ENCODE data around the gene LHX5. TPM values are rescaled to one million over a fixed set of nuclear protein-coding genes. Genes with fewer than 3 reads are reported as not detected.

Gene LHX5
- total RNA-seq, 1 donor from 2014 or later: 3.1 TPM

- Mint-ChIP-seq H3K36me3 (ENCODE audit: unreplicated experiment) (peaks cover 4% of the 10 kb centered on the region), H3K4me1 (ENCODE audit: low read depth, unreplicated experiment) (peaks cover 2% of the 10 kb centered on the region), H3K27ac (ENCODE audit: unreplicated experiment) (no peak overlapping the region), H3K9me3 (ENCODE audit: unreplicated experiment) (peaks cover 11% of the 10 kb centered on the region), H3K27me3 (ENCODE audit: unreplicated experiment) (peaks cover 25% of the 10 kb centered on the region), H3K4me3 (ENCODE audit: unreplicated experiment) (no peak overlapping the region)
- no peak for DNase-seq
- no peak for TF ChIP-seq CTCF (IDR thresholded peaks at IDR 0.05; ENCODE audit: partially characterized antibody, unreplicated experiment)
Measured at GRCh38 chr12:113485330-113485729, 13.7 kb upstream of the LHX5 start.

- peaks cover 18% of the 10 kb centered on the region for H3K4me1 Mint-ChIP-seq (ENCODE audit: low read depth, unreplicated experiment)
- DNase-seq: no peak
- no peaks in the 10 kb centered on the region for H3K36me3 Mint-ChIP-seq (ENCODE audit: unreplicated experiment)
- TF ChIP-seq CTCF (IDR thresholded peaks at IDR 0.05; ENCODE audit: partially characterized antibody, unreplicated experiment): no peak
- no peak overlapping the region for H3K4me3 Mint-ChIP-seq (ENCODE audit: unreplicated experiment)
- H3K27me3 Mint-ChIP-seq (ENCODE audit: unreplicated experiment): peaks cover 39% of the 10 kb centered on the region
- peaks cover 17% of the 10 kb centered on the region for H3K9me3 Mint-ChIP-seq (ENCODE audit: unreplicated experiment)
- H3K27ac Mint-ChIP-seq (ENCODE audit: unreplicated experiment): no peak overlapping the region
Measured at GRCh38 chr12:113482334-113482733, 10.7 kb upstream of the LHX5 start.

- Mint-ChIP-seq H3K4me1 (ENCODE audit: low read depth, unreplicated experiment) (peaks cover 21% of the 10 kb centered on the region), H3K36me3 (ENCODE audit: unreplicated experiment) (no peaks in the 10 kb centered on the region), H3K4me3 (ENCODE audit: unreplicated experiment) (peak overlapping the region; percentile 76), H3K9me3 (ENCODE audit: unreplicated experiment) (peaks cover 17% of the 10 kb centered on the region), H3K27me3 (ENCODE audit: unreplicated experiment) (peaks cover 44% of the 10 kb centered on the region), H3K27ac (ENCODE audit: unreplicated experiment) (no peak overlapping the region)
- no peak for DNase-seq
- no peak for TF ChIP-seq CTCF (IDR thresholded peaks at IDR 0.05; ENCODE audit: partially characterized antibody, unreplicated experiment)
Measured at GRCh38 chr12:113480336-113480971, 8.8 kb upstream of the LHX5 start.

- H3K36me3 Mint-ChIP-seq (ENCODE audit: unreplicated experiment): no peaks in the 10 kb centered on the region
- H3K4me1 Mint-ChIP-seq (ENCODE audit: low read depth, unreplicated experiment): peaks cover 25% of the 10 kb centered on the region
- peaks cover 17% of the 10 kb centered on the region for H3K9me3 Mint-ChIP-seq (ENCODE audit: unreplicated experiment)
- H3K4me3 Mint-ChIP-seq (ENCODE audit: unreplicated experiment): peak overlapping the region; percentile 76
- DNase-seq: peak; percentile 36
- H3K27ac Mint-ChIP-seq (ENCODE audit: unreplicated experiment): no peak overlapping the region
- H3K27me3 Mint-ChIP-seq (ENCODE audit: unreplicated experiment): peaks cover 46% of the 10 kb centered on the region
- TF ChIP-seq CTCF (IDR thresholded peaks at IDR 0.05; ENCODE audit: partially characterized antibody, unreplicated experiment): no peak
Measured at GRCh38 chr12:113479590-113480335, 8.1 kb upstream of the LHX5 start.

- no peak overlapping the region for H3K27ac Mint-ChIP-seq (ENCODE audit: unreplicated experiment)
Measured at GRCh38 chr12:113479216-113479589, 7.5 kb upstream of the LHX5 start.

More at GRCh38 chr12:113479216-113479589, 7.5 kb upstream of the LHX5 start:
- H3K9me3 Mint-ChIP-seq (ENCODE audit: unreplicated experiment): peaks cover 21% of the 10 kb centered on the region
- H3K27me3 Mint-ChIP-seq (ENCODE audit: unreplicated experiment): peaks cover 51% of the 10 kb centered on the region
- peaks cover 25% of the 10 kb centered on the region for H3K4me1 Mint-ChIP-seq (ENCODE audit: low read depth, unreplicated experiment)
- H3K4me3 Mint-ChIP-seq (ENCODE audit: unreplicated experiment): peak overlapping the region; percentile 76
- DNase-seq: no peak
- no peak for TF ChIP-seq CTCF (IDR thresholded peaks at IDR 0.05; ENCODE audit: partially characterized antibody, unreplicated experiment)
- H3K36me3 Mint-ChIP-seq (ENCODE audit: unreplicated experiment): no peaks in the 10 kb centered on the region

Measured in glutamatergic neuron (in vitro differentiated cells).